Measurements from ENCODE around the gene DYRK1A. TPM values are rescaled to one million over a fixed set of nuclear protein-coding genes. Genes with fewer than 3 reads are reported as not detected.

DYRK1A gene
- total and polyA plus RNA-seq, 2 of the 13 experiments (the other 11 are each of a cell fraction or from before 2014, with no cell fraction given): 24.6 to 34.2 TPM

GRCh38 chr21:37365517-37366481 lies 774 bp upstream of the DYRK1A start (continued):
- TF ChIP-seq FUBP1 (CRISPR knock-in tag; IDR thresholded peaks at IDR 0.05; ENCODE audit: borderline replicate concordance) (no peak), ASH2L (IDR thresholded peaks at IDR 0.05; ENCODE audit: insufficient read length, low read depth, low read length) (no peak), NKX3-1 (CRISPR knock-in tag; IDR thresholded peaks at IDR 0.05) (no peak), HNF4A (CRISPR knock-in tag; IDR thresholded peaks at IDR 0.05) (no peak), ZNF317 (CRISPR knock-in tag; IDR thresholded peaks at IDR 0.05) (no peak), REL (CRISPR knock-in tag; conservative IDR thresholded peaks at IDR 0.05) (no peak), RARG (CRISPR knock-in tag; IDR thresholded peaks at IDR 0.05; ENCODE audit: low read depth) (no peak), ZFP62 (CRISPR knock-in tag; IDR thresholded peaks at IDR 0.05) (no peak), ZNF576 (CRISPR knock-in tag; IDR thresholded peaks at IDR 0.05) (no peak), ZNF773 (CRISPR knock-in tag; IDR thresholded peaks at IDR 0.05; ENCODE audit: borderline replicate concordance) (no peak), CTCF (CRISPR knock-in tag; IDR thresholded peaks at IDR 0.05) (no peak), ZFAT (CRISPR knock-in tag; conservative IDR thresholded peaks at IDR 0.05) (no peak), ZNF207 (IDR thresholded peaks at IDR 0.05; ENCODE audit: borderline replicate concordance) (no peak), ATF7 (IDR thresholded peaks at IDR 0.05) (no peak), ATF7 (CRISPR knock-in tag; IDR thresholded peaks at IDR 0.05) (no peak), ZNF777 (CRISPR knock-in tag; IDR thresholded peaks at IDR 0.05) (peak; percentile 46; the same call in 1 of the 2 replicates), ZNF768 (CRISPR knock-in tag; IDR thresholded peaks at IDR 0.05) (peak; percentile 72), CBX1 (IDR thresholded peaks at IDR 0.05; ENCODE audit: low read depth) (no peak), ZNF136 (CRISPR knock-in tag; IDR thresholded peaks at IDR 0.05; ENCODE audit: low read depth) (no peak), GLI4 (CRISPR knock-in tag; IDR thresholded peaks at IDR 0.05; ENCODE audit: borderline replicate concordance) (no peak), BRD4 (CRISPR knock-in tag; IDR thresholded peaks at IDR 0.05) (peak; percentile 63; the same call in 1 of the 2 replicates), ZNF280D (CRISPR knock-in tag; IDR thresholded peaks at IDR 0.05) (no peak), ZNF510 (CRISPR knock-in tag; IDR thresholded peaks at IDR 0.05; ENCODE audit: low read depth) (no peak)
